ENCODE data around the gene MGST3. TPM values are rescaled to one million over a fixed set of nuclear protein-coding genes. Genes with fewer than 3 reads are reported as not detected.
"Not testable (repeated sequence)": the region's sequence is repeated elsewhere in the genome, so short reads cannot be mapped to it uniquely, and the experiment has no call there.

The MGST3 gene
- polyA plus RNA-seq, 3 donors, result 57.9 to 228 (median 189) TPM

GRCh38 chr1:165680303-165680702 is 49.3 kb downstream of the MGST3 start:
- Mint-ChIP-seq H3K9me3 (peaks cover 0 to 7% (median 0%) of the 10 kb centered on the region in 7 donors), H3K36me3 (peaks cover 68 to 84% of the 10 kb centered on the region in 2 donors), H3K27ac (peak overlapping the region in 2 of 7 donors; percentile 23 to 30), H3K4me3 (no peak overlapping the region), H3K27me3 (ENCODE audit: low read depth in 3 of 3) (no peaks in the 10 kb centered on the region), H3K4me1 (peaks cover 18% of the 10 kb centered on the region)
- H3K27me3 ChIP-seq (ENCODE audit: control insufficient read depth in 2 of 2, insufficient read depth in 2 of 2, low read length in 2 of 2), result no peaks in the 10 kb centered on the region
- H3K79me2 ChIP-seq (ENCODE audit: insufficient read depth, low read length), result peaks cover 38% of the 10 kb centered on the region
- H2AFZ ChIP-seq (ENCODE audit: insufficient read depth, low read depth, low read length, poor library complexity, severe bottlenecking), result no peak overlapping the region
- H3K27ac ChIP-seq (ENCODE audit: low read depth in 1 of 2, low read length in 2 of 2), result no peak overlapping the region
- no peak overlapping the region for H3K4me3 ChIP-seq (replicated peaks in 1 of 3; ENCODE audit: low read depth in 2 of 3, low read length in 3 of 3)
- H4K20me1 ChIP-seq (ENCODE audit: insufficient read depth, low read length), result peaks cover 5% of the 10 kb centered on the region
- 83% methylated on average over 1 of the region's 2 CpGs for WGBS (ENCODE audit: insufficient coverage)
- no peak for TF ChIP-seq CTCF (IDR thresholded peaks at IDR 0.05)
- DNase-seq, result no peak
- no peaks in the 10 kb centered on the region for H3K9me3 ChIP-seq (replicated peaks in 1 of 2; ENCODE audit: control insufficient read depth in 1 of 2, insufficient read depth in 1 of 2, low read length in 2 of 2)
- no peaks in the 10 kb centered on the region for H3K4me1 ChIP-seq (ENCODE audit: control insufficient read depth in 1 of 2, insufficient read depth in 2 of 2, low read length in 2 of 2)
- H3K4me2 ChIP-seq (replicated peaks; ENCODE audit: extremely low read depth, low read length, poor library complexity, severe bottlenecking), result no peak overlapping the region
- H3K9ac ChIP-seq (ENCODE audit: insufficient read depth, low read length, poor library complexity, severe bottlenecking), result no peak overlapping the region
- peaks cover 69 to 79% of the 10 kb centered on the region in 2 donors for H3K36me3 ChIP-seq (replicated peaks in 1 of 2; ENCODE audit: control insufficient read depth in 1 of 2, insufficient read depth in 2 of 2, low read length in 2 of 2)
- intact Hi-C loops (cut with micrococcal nuclease), result no loop called here

- intact Hi-C loops (cut with micrococcal nuclease); H2AFZ ChIP-seq (ENCODE audit: insufficient read depth, low read depth, low read length, poor library complexity, severe bottlenecking); H3K4me1 ChIP-seq (ENCODE audit: control insufficient read depth in 1 of 2, insufficient read depth in 2 of 2, low read length in 2 of 2); H3K27me3 Mint-ChIP-seq (ENCODE audit: low read depth in 3 of 3); H3K9me3 ChIP-seq (replicated peaks in 1 of 2; ENCODE audit: control insufficient read depth in 1 of 2, insufficient read depth in 1 of 2, low read length in 2 of 2); H3K27ac ChIP-seq (ENCODE audit: low read depth in 1 of 2, low read length in 2 of 2); H3K4me2 ChIP-seq (replicated peaks; ENCODE audit: extremely low read depth, low read length, poor library complexity, severe bottlenecking); DNase-seq; H3K4me3 Mint-ChIP-seq; H3K9me3 Mint-ChIP-seq; H3K27me3 ChIP-seq (ENCODE audit: control insufficient read depth in 2 of 2, insufficient read depth in 2 of 2, low read length in 2 of 2); H3K4me3 ChIP-seq (replicated peaks in 1 of 3; ENCODE audit: low read depth in 2 of 3, low read length in 3 of 3); H4K20me1 ChIP-seq (ENCODE audit: insufficient read depth, low read length); H3K9ac ChIP-seq (ENCODE audit: insufficient read depth, low read length, poor library complexity, severe bottlenecking): not testable (repeated sequence)
- Mint-ChIP-seq H3K4me1 (peaks cover 18% of the 10 kb centered on the region), H3K36me3 (peaks cover 69 to 85% of the 10 kb centered on the region in 2 donors), H3K27ac (peak overlapping the region in 1 of 7 donors; percentile 33)
- WGBS (ENCODE audit: insufficient coverage), result no CpG with 5 or more reads among the region's 4 CpGs
- Histone ChIP-seq H3K79me2 (ENCODE audit: insufficient read depth, low read length) (peaks cover 43% of the 10 kb centered on the region), H3K36me3 (replicated peaks in 1 of 2; ENCODE audit: control insufficient read depth in 1 of 2, insufficient read depth in 2 of 2, low read length in 2 of 2) (peaks cover 72 to 82% of the 10 kb centered on the region in 2 donors)
Measured at GRCh38 chr1:165680773-165681172, 49.7 kb downstream of the MGST3 start.

Data from CD14-positive monocyte (primary cell).